Measurements from ENCODE around the gene SCGB1D1.

- TF ChIP-seq GATA2 (IDR thresholded peaks at IDR 0.05; ENCODE audit: low read depth, low read length) (no peak), GATA3 (IDR thresholded peaks at IDR 0.05; ENCODE audit: low read depth, low read length) (no peak)
Measured at GRCh38 chr11:62182147-62182891, 7.7 kb upstream of the SCGB1D1 start.

Data from SH-SY5Y (cell line).